ENCODE results near the gene SSH2. TPM values are rescaled to one million over a fixed set of nuclear protein-coding genes. Genes with fewer than 3 reads are reported as not detected.

Gene SSH2
- total RNA-seq, 1 donor from 2014 or later, result 46.5 TPM

GRCh38 chr17:29734640-29735039 lies 195.4 kb downstream of the SSH2 start:
- Mint-ChIP-seq H3K27me3 (ENCODE audit: unreplicated experiment) (no peaks in the 10 kb centered on the region), H3K36me3 (ENCODE audit: unreplicated experiment) (no peaks in the 10 kb centered on the region), H3K27ac (ENCODE audit: unreplicated experiment) (no peak overlapping the region), H3K4me3 (ENCODE audit: unreplicated experiment) (no peak overlapping the region), H3K9me3 (ENCODE audit: unreplicated experiment) (peaks cover 1% of the 10 kb centered on the region), H3K4me1 (ENCODE audit: low read depth, unreplicated experiment) (peaks cover 7% of the 10 kb centered on the region)
- no peak for DNase-seq
- no peak for TF ChIP-seq CTCF (IDR thresholded peaks at IDR 0.05; ENCODE audit: partially characterized antibody, unreplicated experiment)

GRCh38 chr17:29733166-29733565 lies 196.9 kb downstream of the SSH2 start:
- no peak for TF ChIP-seq CTCF (IDR thresholded peaks at IDR 0.05; ENCODE audit: partially characterized antibody, unreplicated experiment)
- Mint-ChIP-seq H3K9me3 (ENCODE audit: unreplicated experiment) (peaks cover 3% of the 10 kb centered on the region), H3K36me3 (ENCODE audit: unreplicated experiment) (peaks cover under 1% of the 10 kb centered on the region), H3K4me1 (ENCODE audit: low read depth, unreplicated experiment) (peaks cover 7% of the 10 kb centered on the region), H3K4me3 (ENCODE audit: unreplicated experiment) (no peak overlapping the region), H3K27me3 (ENCODE audit: unreplicated experiment) (no peaks in the 10 kb centered on the region), H3K27ac (ENCODE audit: unreplicated experiment) (no peak overlapping the region)
- no peak for DNase-seq

GRCh38 chr17:29732613-29733012 lies 197.4 kb downstream of the SSH2 start:
- Mint-ChIP-seq H3K4me1 (ENCODE audit: low read depth, unreplicated experiment) (peaks cover 7% of the 10 kb centered on the region), H3K4me3 (ENCODE audit: unreplicated experiment) (no peak overlapping the region), H3K27ac (ENCODE audit: unreplicated experiment) (no peak overlapping the region), H3K36me3 (ENCODE audit: unreplicated experiment) (peaks cover 3% of the 10 kb centered on the region), H3K27me3 (ENCODE audit: unreplicated experiment) (no peaks in the 10 kb centered on the region), H3K9me3 (ENCODE audit: unreplicated experiment) (peaks cover 6% of the 10 kb centered on the region)
- no peak for TF ChIP-seq CTCF (IDR thresholded peaks at IDR 0.05; ENCODE audit: partially characterized antibody, unreplicated experiment)
- DNase-seq, result no peak

- peaks cover 3% of the 10 kb centered on the region for H3K36me3 Mint-ChIP-seq (ENCODE audit: unreplicated experiment)
- H3K4me3 Mint-ChIP-seq (ENCODE audit: unreplicated experiment), result no peak overlapping the region
- no peak overlapping the region for H3K27ac Mint-ChIP-seq (ENCODE audit: unreplicated experiment)
- DNase-seq, result no peak
- peaks cover 6% of the 10 kb centered on the region for H3K9me3 Mint-ChIP-seq (ENCODE audit: unreplicated experiment)
- H3K4me1 Mint-ChIP-seq (ENCODE audit: low read depth, unreplicated experiment), result peaks cover 7% of the 10 kb centered on the region
- H3K27me3 Mint-ChIP-seq (ENCODE audit: unreplicated experiment), result no peaks in the 10 kb centered on the region
- no peak for TF ChIP-seq CTCF (IDR thresholded peaks at IDR 0.05; ENCODE audit: partially characterized antibody, unreplicated experiment)
Observed at GRCh38 chr17:29732209-29732608, 197.8 kb downstream of the SSH2 start.

- Mint-ChIP-seq H3K27ac (ENCODE audit: unreplicated experiment) (no peak overlapping the region), H3K9me3 (ENCODE audit: unreplicated experiment) (peaks cover 6% of the 10 kb centered on the region), H3K27me3 (ENCODE audit: unreplicated experiment) (no peaks in the 10 kb centered on the region), H3K4me3 (ENCODE audit: unreplicated experiment) (no peak overlapping the region), H3K36me3 (ENCODE audit: unreplicated experiment) (peaks cover 3% of the 10 kb centered on the region), H3K4me1 (ENCODE audit: low read depth, unreplicated experiment) (peaks cover 12% of the 10 kb centered on the region)
- no peak for TF ChIP-seq CTCF (IDR thresholded peaks at IDR 0.05; ENCODE audit: partially characterized antibody, unreplicated experiment)
- DNase-seq, result no peak
Observed at GRCh38 chr17:29731589-29731929, 198.5 kb downstream of the SSH2 start.
